HK-2 (cell line): ENCODE measurements around the gene CYB561D2.
A peak's percentile ranks its signal among the peaks of the same experiment; 100 is the strongest.
"Not testable (repeated sequence)": the region's sequence is repeated elsewhere in the genome, so short reads cannot be mapped to it uniquely, and the experiment has no call there.

ENCODE experiments used
- DNase-seq: peaks from one replicate; pipeline ENCODE4 v3.0.0-alpha.2; 2018; ENCODE audit not compliant: unreplicated experiment

CYB561D2 gene, protein sequence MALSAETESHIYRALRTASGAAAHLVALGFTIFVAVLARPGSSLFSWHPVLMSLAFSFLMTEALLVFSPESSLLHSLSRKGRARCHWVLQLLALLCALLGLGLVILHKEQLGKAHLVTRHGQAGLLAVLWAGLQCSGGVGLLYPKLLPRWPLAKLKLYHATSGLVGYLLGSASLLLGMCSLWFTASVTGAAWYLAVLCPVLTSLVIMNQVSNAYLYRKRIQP

GRCh38 chr3:50350527-50351322 lies at the start of gene CYB561D2, which contains the start of gene NPRL2:
Gene CYB561D2 (plus strand): TSS chr3:50350862. CDS start chr3:50351434, 572 bp downstream.
Gene NPRL2 (minus strand): TSS chr3:50350775. CDS start chr3:50350652, 123 bp downstream.
- DNase-seq, result peak; percentile 92

GRCh38 chr3:50302095-50303012 lies 48.3 kb upstream of the CYB561D2 start:
- no peak for DNase-seq

GRCh38 chr3:50303013-50303815 lies 47.4 kb upstream of the CYB561D2 start, which contains the start of gene HYAL1:
Gene HYAL1 (minus strand): TSS chr3:50303574. CDS start chr3:50302956, 618 bp downstream.
- no peak for DNase-seq

DNA sequence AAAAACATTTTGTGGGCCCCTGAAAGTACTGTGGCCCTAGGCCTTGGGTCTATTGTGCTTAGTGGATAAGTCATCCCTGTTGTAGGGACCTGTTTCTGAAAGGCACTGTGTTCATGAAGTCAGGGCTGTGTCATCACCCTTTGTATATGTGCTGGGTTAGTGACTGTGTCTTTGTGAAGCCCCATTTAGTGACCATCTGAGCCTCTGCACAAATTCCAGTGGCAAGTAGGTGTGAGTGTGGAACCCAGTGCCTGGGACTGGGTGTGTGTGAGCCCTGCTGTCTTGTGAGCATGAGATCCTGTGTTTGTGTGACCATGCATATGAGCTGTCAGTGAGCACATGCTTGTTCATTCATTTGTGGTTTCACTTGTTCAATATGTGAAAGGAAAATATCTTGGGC lies 46.1 kb upstream of the CYB561D2 start:
- DNase-seq, result no peak

DNA sequence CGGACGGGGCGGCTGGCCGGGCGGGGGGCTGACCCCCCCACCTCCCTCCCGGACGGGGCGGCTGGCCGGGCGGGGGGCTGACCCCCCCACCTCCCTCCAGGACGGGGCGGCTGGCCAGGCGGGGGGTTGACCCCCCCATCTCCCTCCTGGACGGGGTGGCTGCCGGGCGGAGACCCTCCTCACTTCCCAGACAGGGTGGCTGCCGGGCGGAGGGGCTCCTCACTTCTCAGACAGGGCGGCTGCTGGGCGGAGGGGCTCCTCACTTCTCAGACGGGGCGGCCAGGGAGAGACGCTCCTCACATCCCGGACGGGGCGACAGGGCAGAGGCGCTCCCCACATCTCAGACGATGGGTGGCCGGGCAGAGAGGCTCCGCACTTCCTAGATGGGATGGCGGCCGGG lies 38.6 kb upstream of the CYB561D2 start:
- DNase-seq, result not testable (repeated sequence)

- DNase-seq, result no peak
Observed at GRCh38 chr3:50314342-50314741, 36.3 kb upstream of the CYB561D2 start.

GRCh38 chr3:50314816-50315215 lies 35.8 kb upstream of the CYB561D2 start:
- no peak for DNase-seq

DNA sequence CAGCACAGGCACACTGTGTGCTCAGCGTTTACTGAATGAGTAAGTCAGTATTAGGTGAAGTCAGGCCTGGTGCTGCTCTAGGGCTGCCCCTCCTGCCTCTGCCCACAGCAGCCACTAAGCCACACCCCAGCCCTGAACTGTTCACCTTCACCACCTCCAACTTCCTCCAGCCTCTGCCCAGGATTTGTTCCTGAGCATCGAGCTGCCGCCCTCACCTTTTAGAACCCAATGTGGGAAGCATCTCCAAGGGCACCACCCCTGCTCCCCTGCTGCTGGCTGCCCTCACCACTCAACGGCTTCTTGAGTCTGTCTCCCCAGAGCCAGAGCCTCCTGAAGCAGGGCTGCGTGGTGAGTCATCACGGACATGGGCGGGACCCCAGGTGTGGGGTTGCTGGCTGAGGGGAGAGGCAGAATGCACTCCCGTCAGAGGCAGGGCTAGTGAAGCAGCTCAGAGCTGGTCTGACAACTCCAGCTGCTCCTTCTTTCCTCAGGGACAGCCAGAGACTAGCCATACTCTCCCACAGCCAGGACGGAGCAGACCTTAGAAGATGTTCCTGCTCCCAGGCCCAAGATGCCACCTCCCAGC lies 33.9 kb upstream of the CYB561D2 start:
- DNase-seq, result peak; percentile 83

- DNase-seq, result no peak
Observed at GRCh38 chr3:50317300-50317699, 33.4 kb upstream of the CYB561D2 start.

GRCh38 chr3:50318163-50318562 lies 32.5 kb upstream of the CYB561D2 start:
- no peak for DNase-seq

- DNase-seq, result no peak
Observed at GRCh38 chr3:50318615-50319014, 32.0 kb upstream of the CYB561D2 start.

GRCh38 chr3:50319181-50319893 lies 31.3 kb upstream of the CYB561D2 start:
- DNase-seq, result no peak

DNA sequence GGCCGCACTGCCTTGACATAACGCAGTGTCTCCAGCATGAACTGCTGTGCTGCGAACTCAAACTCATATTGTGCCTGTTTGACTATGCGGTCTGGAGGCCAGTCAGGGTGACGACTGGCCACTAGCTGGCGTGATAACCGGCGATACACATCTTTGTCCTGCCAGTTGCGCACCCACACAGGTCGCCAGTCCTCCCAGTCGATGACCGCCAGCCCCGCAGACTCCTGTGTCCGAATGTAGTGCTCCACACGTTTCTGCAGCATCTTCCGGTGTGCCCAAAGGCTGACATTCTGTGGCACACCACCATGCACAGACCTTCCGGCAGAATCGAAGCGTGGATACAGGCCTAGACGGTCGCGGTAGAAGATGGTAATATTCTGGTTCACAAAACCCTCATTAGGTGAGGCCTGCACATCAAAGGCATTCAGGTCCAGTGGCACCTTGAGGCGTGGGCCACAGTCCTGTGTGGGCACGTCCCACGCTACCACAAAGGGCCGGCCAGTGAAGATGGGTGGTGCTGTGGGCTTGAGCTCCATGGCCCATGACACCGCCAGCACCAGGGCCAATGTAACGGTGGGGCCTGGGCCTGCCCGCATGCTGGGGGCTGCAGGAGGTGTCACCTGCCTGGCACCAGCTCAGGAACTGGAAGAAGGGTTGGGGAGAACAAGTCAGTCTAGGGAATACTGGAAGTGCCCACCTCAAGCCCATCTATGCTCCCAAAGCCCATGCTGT lies 30.6 kb upstream of the CYB561D2 start:
- no peak for DNase-seq

DNA sequence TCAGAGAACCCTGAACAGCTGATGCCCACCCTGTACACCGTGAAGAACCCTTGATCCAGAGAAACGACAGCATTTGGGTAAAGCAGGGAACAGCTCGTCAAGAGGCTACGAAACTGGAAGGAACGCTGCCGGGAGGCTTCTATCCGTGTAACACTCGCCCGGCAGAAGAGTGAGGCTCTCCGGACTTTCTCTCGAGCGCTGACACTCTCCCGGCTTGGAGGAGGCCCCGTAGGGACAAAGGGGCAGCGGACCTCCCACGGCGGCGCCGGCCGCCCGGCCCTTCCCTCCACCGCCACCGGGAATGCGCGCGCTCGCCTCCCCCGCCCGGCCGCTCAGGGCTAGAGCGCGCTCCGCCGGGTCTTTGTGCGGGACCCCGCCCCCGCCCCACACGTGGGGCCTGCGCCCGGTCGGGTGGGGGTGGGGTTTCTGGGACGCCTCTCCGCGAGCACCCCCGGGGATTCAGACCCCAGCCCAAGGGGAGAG lies 29.8 kb upstream of the CYB561D2 start:
- peak; percentile 63 for DNase-seq

- peak; percentile 81 for DNase-seq
Observed at GRCh38 chr3:50321336-50322114, 29.1 kb upstream of the CYB561D2 start.

DNA sequence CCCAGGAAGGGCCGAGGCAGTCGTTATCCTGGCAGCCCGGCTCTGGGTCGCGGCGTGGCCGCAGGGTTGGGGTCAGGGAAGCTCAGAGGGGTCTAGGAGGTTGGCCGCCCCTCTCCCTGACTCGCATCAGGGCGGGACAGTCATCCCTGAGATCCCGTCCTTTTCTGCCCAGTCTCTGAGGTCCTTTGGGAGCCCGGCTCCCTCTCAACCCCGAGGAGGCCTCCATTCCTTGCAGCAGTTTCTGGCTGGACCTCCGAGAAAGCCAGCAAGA lies 28.6 kb upstream of the CYB561D2 start:
- no peak for DNase-seq

DNA sequence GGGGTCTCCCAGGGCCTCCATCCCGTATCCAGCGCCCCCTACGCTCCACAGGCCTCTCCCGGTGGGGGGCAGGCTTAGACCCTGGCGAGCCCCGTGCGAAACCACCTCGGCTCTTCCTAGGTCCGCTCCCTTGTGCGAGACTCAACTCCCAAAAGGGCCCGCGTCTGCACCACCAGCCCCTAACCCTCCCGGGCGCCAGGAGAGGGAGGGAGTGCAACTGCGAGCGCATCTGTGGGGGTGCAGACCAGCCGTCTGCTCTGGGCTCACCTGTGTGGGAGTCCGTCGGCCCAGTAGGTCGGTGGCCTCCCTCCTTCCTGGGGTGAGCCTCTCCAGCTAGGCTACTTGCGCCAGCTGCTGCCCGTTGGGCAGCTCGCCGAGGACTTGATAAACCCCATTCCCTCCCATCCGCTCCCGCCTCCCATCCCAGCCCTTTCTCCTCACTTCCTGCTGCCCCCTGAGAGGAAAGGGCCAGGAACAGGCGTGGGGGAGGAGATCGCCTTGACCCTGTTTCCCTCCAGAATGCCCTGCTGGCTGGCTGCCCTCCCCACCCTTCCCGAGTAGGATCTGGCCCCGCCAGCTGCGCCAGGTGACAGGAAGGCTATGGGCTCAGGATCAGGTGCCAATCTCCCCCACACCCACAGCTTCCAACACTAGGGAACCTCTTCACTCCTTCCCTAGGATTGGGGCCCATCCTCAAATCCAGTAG lies 28.1 kb upstream of the CYB561D2 start, which contains the start of gene HYAL2:
Gene HYAL2 (minus strand): TSS at position 360 of the 706 bp plus-strand sequence. CDS start 2,256 bp downstream, outside the sequence.
- no peak for DNase-seq

DNA sequence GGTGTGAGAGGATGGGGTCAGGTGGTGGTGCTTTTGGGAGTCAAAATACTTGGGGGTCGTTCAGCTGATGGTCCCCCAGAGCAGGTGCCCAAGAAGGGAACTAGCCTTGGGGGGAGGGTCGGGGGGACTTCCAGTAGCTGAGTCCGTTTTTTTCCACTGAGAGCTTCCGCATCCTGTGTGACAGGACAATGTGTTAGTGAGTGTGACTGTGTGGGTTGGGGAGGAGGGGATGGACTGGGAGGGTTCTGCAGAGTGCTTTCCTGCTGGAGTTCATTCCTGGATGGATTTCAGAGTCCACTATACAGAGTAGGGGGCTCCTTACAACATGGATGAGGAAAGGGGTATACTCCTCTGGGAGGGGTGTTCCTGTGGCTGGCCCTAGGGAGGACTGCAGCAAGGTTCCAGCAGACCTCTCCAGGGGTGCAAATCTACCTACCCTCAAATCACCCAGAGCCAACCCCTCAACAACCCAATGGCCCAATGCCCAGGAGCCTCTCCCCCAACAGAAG lies 27.5 kb upstream of the CYB561D2 start:
- DNase-seq, result no peak
